ENCODE results near the gene LDHAL6B. TPM values are rescaled to one million over a fixed set of nuclear protein-coding genes. Genes with fewer than 3 reads are reported as not detected.

Gene LDHAL6B
- total RNA-seq, 1 experiment from 2014 or later = not detected

DNA sequence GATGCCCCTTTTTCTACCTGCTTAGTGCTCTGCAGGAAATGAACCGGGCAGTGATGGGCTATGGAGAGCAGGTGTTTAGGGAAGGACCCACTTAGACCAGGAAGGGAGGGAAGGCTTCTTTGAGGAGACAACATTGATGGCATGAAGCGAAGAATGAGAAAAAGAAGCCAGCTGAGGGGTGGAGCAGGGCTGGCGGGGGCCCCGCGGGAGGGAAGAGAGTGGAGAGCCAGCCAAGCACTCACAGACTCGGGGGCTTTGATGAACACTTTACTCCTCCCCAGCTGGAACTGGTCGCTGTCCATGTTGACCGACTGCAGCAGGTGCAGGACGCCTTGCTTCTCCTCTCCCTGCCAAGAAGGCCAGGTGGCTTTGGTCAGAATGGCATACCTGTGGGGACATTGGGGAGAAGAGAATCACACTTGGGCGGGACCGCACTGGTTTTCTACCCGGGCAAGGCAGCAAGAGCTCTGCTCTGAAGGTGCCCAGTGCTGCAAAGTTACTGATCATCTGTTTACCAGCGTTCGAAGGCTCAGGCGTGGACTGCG is 28.4 kb upstream of the LDHAL6B start:
- peaks cover 20% of the 10 kb centered on the region for H3K9me3 Mint-ChIP-seq
- H3K27me3 Mint-ChIP-seq (ENCODE audit: low read depth) = no peaks in the 10 kb centered on the region
- peaks cover 34% of the 10 kb centered on the region for H3K36me3 Mint-ChIP-seq
- DNase-seq (ENCODE audit: low spot score) = no peak
- no peak for ATAC-seq
- H3K27ac Mint-ChIP-seq = no peak overlapping the region
- TF ChIP-seq, protein P1, sequence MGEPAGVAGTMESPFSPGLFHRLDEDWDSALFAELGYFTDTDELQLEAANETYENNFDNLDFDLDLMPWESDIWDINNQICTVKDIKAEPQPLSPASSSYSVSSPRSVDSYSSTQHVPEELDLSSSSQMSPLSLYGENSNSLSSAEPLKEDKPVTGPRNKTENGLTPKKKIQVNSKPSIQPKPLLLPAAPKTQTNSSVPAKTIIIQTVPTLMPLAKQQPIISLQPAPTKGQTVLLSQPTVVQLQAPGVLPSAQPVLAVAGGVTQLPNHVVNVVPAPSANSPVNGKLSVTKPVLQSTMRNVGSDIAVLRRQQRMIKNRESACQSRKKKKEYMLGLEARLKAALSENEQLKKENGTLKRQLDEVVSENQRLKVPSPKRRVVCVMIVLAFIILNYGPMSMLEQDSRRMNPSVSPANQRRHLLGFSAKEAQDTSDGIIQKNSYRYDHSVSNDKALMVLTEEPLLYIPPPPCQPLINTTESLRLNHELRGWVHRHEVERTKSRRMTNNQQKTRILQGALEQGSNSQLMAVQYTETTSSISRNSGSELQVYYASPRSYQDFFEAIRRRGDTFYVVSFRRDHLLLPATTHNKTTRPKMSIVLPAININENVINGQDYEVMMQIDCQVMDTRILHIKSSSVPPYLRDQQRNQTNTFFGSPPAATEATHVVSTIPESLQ (CRISPR knock-in tag; IDR thresholded peaks at IDR 0.05) = no peak
- TF ChIP-seq ZNF671 (CRISPR knock-in tag; IDR thresholded peaks at IDR 0.05) = no peak
- no peak for TF ChIP-seq CREB1 (CRISPR knock-in tag; IDR thresholded peaks at IDR 0.05)
- no peak for TF ChIP-seq SP1 (CRISPR knock-in tag; conservative IDR thresholded peaks at IDR 0.05)
- TF ChIP-seq, protein P2, sequence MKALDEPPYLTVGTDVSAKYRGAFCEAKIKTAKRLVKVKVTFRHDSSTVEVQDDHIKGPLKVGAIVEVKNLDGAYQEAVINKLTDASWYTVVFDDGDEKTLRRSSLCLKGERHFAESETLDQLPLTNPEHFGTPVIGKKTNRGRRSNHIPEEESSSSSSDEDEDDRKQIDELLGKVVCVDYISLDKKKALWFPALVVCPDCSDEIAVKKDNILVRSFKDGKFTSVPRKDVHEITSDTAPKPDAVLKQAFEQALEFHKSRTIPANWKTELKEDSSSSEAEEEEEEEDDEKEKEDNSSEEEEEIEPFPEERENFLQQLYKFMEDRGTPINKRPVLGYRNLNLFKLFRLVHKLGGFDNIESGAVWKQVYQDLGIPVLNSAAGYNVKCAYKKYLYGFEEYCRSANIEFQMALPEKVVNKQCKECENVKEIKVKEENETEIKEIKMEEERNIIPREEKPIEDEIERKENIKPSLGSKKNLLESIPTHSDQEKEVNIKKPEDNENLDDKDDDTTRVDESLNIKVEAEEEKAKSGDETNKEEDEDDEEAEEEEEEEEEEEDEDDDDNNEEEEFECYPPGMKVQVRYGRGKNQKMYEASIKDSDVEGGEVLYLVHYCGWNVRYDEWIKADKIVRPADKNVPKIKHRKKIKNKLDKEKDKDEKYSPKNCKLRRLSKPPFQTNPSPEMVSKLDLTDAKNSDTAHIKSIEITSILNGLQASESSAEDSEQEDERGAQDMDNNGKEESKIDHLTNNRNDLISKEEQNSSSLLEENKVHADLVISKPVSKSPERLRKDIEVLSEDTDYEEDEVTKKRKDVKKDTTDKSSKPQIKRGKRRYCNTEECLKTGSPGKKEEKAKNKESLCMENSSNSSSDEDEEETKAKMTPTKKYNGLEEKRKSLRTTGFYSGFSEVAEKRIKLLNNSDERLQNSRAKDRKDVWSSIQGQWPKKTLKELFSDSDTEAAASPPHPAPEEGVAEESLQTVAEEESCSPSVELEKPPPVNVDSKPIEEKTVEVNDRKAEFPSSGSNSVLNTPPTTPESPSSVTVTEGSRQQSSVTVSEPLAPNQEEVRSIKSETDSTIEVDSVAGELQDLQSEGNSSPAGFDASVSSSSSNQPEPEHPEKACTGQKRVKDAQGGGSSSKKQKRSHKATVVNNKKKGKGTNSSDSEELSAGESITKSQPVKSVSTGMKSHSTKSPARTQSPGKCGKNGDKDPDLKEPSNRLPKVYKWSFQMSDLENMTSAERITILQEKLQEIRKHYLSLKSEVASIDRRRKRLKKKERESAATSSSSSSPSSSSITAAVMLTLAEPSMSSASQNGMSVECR (CRISPR knock-in tag; IDR thresholded peaks at IDR 0.05; ENCODE audit: borderline replicate concordance) = no peak
- TF ChIP-seq, protein P3, sequence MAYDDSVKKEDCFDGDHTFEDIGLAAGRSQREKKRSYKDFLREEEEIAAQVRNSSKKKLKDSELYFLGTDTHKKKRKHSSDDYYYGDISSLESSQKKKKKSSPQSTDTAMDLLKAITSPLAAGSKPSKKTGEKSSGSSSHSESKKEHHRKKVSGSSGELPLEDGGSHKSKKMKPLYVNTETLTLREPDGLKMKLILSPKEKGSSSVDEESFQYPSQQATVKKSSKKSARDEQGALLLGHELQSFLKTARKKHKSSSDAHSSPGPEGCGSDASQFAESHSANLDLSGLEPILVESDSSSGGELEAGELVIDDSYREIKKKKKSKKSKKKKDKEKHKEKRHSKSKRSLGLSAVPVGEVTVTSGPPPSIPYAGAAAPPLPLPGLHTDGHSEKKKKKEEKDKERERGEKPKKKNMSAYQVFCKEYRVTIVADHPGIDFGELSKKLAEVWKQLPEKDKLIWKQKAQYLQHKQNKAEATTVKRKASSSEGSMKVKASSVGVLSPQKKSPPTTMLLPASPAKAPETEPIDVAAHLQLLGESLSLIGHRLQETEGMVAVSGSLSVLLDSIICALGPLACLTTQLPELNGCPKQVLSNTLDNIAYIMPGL (CRISPR knock-in tag; IDR thresholded peaks at IDR 0.05) = no peak
- TF ChIP-seq CREM (CRISPR knock-in tag; IDR thresholded peaks at IDR 0.05) = no peak
- no peak for TF ChIP-seq NFE2L1 (CRISPR knock-in tag; IDR thresholded peaks at IDR 0.05)
- no peak for TF ChIP-seq TEAD1 (CRISPR knock-in tag; IDR thresholded peaks at IDR 0.05)
- TF ChIP-seq NR1H2 (CRISPR knock-in tag; IDR thresholded peaks at IDR 0.05) = no peak
- TF ChIP-seq KAT7 (CRISPR knock-in tag; IDR thresholded peaks at IDR 0.05; ENCODE audit: borderline replicate concordance) = no peak
- TF ChIP-seq ZNF281 (CRISPR knock-in tag; IDR thresholded peaks at IDR 0.05) = no peak
- TF ChIP-seq GRHL2 (CRISPR knock-in tag; IDR thresholded peaks at IDR 0.05; ENCODE audit: insufficient replicate concordance, severe bottlenecking) = no peak
- TF ChIP-seq SOX15 (CRISPR knock-in tag; IDR thresholded peaks at IDR 0.05) = no peak
- no peak for TF ChIP-seq TEAD4 (CRISPR knock-in tag; IDR thresholded peaks at IDR 0.05)
- no peak for TF ChIP-seq PRRX2 (CRISPR knock-in tag; IDR thresholded peaks at IDR 0.05)
- no peak for TF ChIP-seq NFATC4 (CRISPR knock-in tag; IDR thresholded peaks at IDR 0.05)
- TF ChIP-seq FOXP4 (CRISPR knock-in tag; IDR thresholded peaks at IDR 0.05) = no peak
- H3K4me3 Mint-ChIP-seq = no peak overlapping the region
- POLR2A ChIA-PET = no interaction called here
- peaks cover 8% of the 10 kb centered on the region for H3K4me1 Mint-ChIP-seq
- CTCF ChIA-PET = interaction anchor here (0.9 to 2.6 kb wide), 2 partner anchors 315 to 351 kb away, joined by 3 to 8 read pairs; no protein-coding TSS in a partner anchor
